ENCODE results near the gene SLC1A1.

- TF ChIP-seq, protein P1, sequence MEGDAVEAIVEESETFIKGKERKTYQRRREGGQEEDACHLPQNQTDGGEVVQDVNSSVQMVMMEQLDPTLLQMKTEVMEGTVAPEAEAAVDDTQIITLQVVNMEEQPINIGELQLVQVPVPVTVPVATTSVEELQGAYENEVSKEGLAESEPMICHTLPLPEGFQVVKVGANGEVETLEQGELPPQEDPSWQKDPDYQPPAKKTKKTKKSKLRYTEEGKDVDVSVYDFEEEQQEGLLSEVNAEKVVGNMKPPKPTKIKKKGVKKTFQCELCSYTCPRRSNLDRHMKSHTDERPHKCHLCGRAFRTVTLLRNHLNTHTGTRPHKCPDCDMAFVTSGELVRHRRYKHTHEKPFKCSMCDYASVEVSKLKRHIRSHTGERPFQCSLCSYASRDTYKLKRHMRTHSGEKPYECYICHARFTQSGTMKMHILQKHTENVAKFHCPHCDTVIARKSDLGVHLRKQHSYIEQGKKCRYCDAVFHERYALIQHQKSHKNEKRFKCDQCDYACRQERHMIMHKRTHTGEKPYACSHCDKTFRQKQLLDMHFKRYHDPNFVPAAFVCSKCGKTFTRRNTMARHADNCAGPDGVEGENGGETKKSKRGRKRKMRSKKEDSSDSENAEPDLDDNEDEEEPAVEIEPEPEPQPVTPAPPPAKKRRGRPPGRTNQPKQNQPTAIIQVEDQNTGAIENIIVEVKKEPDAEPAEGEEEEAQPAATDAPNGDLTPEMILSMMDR (conservative IDR thresholded peaks at IDR 0.05; ENCODE audit: low read depth in 2 of 2) = no peak
- TF ChIP-seq REST (IDR thresholded peaks at IDR 0.05; ENCODE audit: unreplicated experiment) = no peak
- no peak for TF ChIP-seq POLR2AphosphoS5 (IDR thresholded peaks at IDR 0.05; ENCODE audit: low read depth)
- no peak for TF ChIP-seq EZH2phosphoT487 (IDR thresholded peaks at IDR 0.05; ENCODE audit: unreplicated experiment)
- TF ChIP-seq CREB1 (CRISPR knock-in tag; IDR thresholded peaks at IDR 0.05; ENCODE audit: low read depth) = no peak
- no peak for TF ChIP-seq EZH2 (IDR thresholded peaks at IDR 0.05; ENCODE audit: low read depth, unreplicated experiment)
- TF ChIP-seq ETS1 (IDR thresholded peaks at IDR 0.05) = no peak
- TF ChIP-seq JUNB (IDR thresholded peaks at IDR 0.05; ENCODE audit: unreplicated experiment) = no peak
- no peak for TF ChIP-seq ZNF114 (CRISPR knock-in tag; IDR thresholded peaks at IDR 0.05)
- no peak for TF ChIP-seq ZNF331 (CRISPR knock-in tag; IDR thresholded peaks at IDR 0.05; ENCODE audit: low read depth)
- no peak for TF ChIP-seq NANOG (IDR thresholded peaks at IDR 0.05; ENCODE audit: borderline replicate concordance)
- no peak for TF ChIP-seq ZNF462 (CRISPR knock-in tag; IDR thresholded peaks at IDR 0.05)
Observed at GRCh38 chr9:4508907-4509589, 18.8 kb downstream of the SLC1A1 start.
